H1 (cell line): ENCODE data around the gene P3H4. TPM values are rescaled to one million over a fixed set of nuclear protein-coding genes. Genes with fewer than 3 reads are reported as not detected.

Experiments used
- CTCF ChIA-PET: fragments of 300-600 bp; sonication (Branson Sonifier 250); formaldehyde crosslinking; loops from one replicate; lab custom pipeline; 2021; ENCODE audit not compliant: partially characterized antibody; lab: Charles Lee
- POLR2A ChIA-PET: fragments of 300-600 bp; sonication (Branson Sonifier 250); formaldehyde crosslinking; loops from one replicate; lab custom pipeline; 2021; ENCODE audit warnings: inconsistent platforms; ENCODE audit not compliant: partially characterized antibody; lab: Charles Lee
- DNase-seq, 2 experiments: peaks; one replicate each; pipeline versions ENCODE4 v3.0.0 to v3.0.0-alpha.2; 2010 to 2022; ENCODE audit warnings: low spot score in 2 of 2, low read depth in 1 of 2, mixed read lengths in 1 of 2
- FAIRE-seq: peaks from 2 replicates; lab custom pipeline; 2011; peaks lifted over from hg19 to GRCh38; lab: Jason Lieb, UNC
- H2AFZ ChIP-seq: 2 replicates; pipeline ENCODE4 v1.8.1; 2012; ENCODE audit warnings: low read length, inconsistent platforms
- H2AK5ac ChIP-seq: 2 replicates; pipeline ENCODE4 v1.6.1; 2013; ENCODE audit warnings: low read depth, low read length
- H2BK120ac ChIP-seq: replicated peaks from 2 replicates; pipeline ENCODE3; 2013; ENCODE audit warnings: low read depth, low read length, inconsistent platforms
- H2BK12ac ChIP-seq: 2 replicates; pipeline ENCODE4 v1.6.1; 2013; ENCODE audit warnings: low read depth, low read length
- H2BK15ac ChIP-seq: 2 replicates; pipeline ENCODE4 v1.6.1; 2013; ENCODE audit warnings: low read length
- H2BK20ac ChIP-seq: 2 replicates; pipeline ENCODE4 v1.6.1; 2013; ENCODE audit warnings: low read length
- H2BK5ac ChIP-seq: 2 replicates; pipeline ENCODE4 v1.6.1; 2013; ENCODE audit warnings: low read depth, low read length
- H3K14ac ChIP-seq: 2 replicates; pipeline ENCODE4 v1.6.1; 2013; ENCODE audit warnings: inconsistent platforms; ENCODE audit not compliant: insufficient read length
- H3K18ac ChIP-seq: 2 replicates; pipeline ENCODE4 v1.6.1; 2013; ENCODE audit warnings: low read length; ENCODE audit errors: extremely low read depth
- H3K23ac ChIP-seq: 2 replicates; pipeline ENCODE4 v1.6.1; 2013; ENCODE audit warnings: inconsistent platforms; ENCODE audit not compliant: insufficient read length
- H3K23me2 ChIP-seq: 2 replicates; pipeline ENCODE4 v1.6.1; 2013; ENCODE audit warnings: low read depth, low read length
- H3K27ac ChIP-seq: 2 replicates; pipeline ENCODE4 v1.6.1; 2011; ENCODE audit warnings: low read depth, low read length, inconsistent platforms
- H3K27me3 ChIP-seq, 4 experiments: replicated peaks in 1 of 4; 1 replicate in 1 of 4; 2 replicates in 3 of 4; pipeline versions ENCODE4 v1.6.1 to v1.8.1; 2011 to 2013; ENCODE audit warnings: low read length in 3 of 4, mild to moderate bottlenecking in 3 of 4, inconsistent platforms in 2 of 4, mixed read lengths in 2 of 4, moderate library complexity in 1 of 4; ENCODE audit not compliant: control insufficient read depth in 3 of 4, insufficient read depth in 3 of 4; ENCODE audit errors: extremely low read depth in 1 of 4
- H3K36me3 ChIP-seq, 4 experiments: 2 replicates each; pipeline versions ENCODE4 v1.6.1 to v1.8.1; 2011 to 2013; ENCODE audit warnings: mild to moderate bottlenecking in 4 of 4, low read length in 3 of 4, moderate library complexity in 2 of 4, control low read depth in 1 of 4, inconsistent platforms in 1 of 4; ENCODE audit not compliant: insufficient read depth in 4 of 4, control insufficient read depth in 2 of 4
- H3K4ac ChIP-seq: replicated peaks from 2 replicates; pipeline ENCODE3; 2013; ENCODE audit warnings: low read length, low read depth, mixed read lengths, inconsistent platforms; ENCODE audit not compliant: insufficient read length
- H3K4me1 ChIP-seq, 4 experiments: replicated peaks in 1 of 4; 1 replicate in 1 of 4; 2 replicates in 3 of 4; pipeline versions ENCODE4 v1.6.1 to v1.8.1; 2011 to 2013; ENCODE audit warnings: low read length in 3 of 4, inconsistent platforms in 2 of 4, mixed read lengths in 1 of 4; ENCODE audit not compliant: insufficient read depth in 4 of 4, control insufficient read depth in 3 of 4
- H3K4me2 ChIP-seq, 2 experiments: 2 replicates each; pipeline versions ENCODE4 v1.6.1 to v1.8.1; 2011 to 2013; ENCODE audit warnings: low read depth in 2 of 2, low read length in 2 of 2, control low read depth in 1 of 2, inconsistent platforms in 1 of 2, mild to moderate bottlenecking in 1 of 2; ENCODE audit not compliant: insufficient read depth in 1 of 2
- H3K4me3 ChIP-seq, 4 experiments: fragments of 200-600, 300-600 bp in 1 of 4; sonication (generic), shearing (Covaris generic), sonication (Bioruptor Twin) in 1 of 4; 2 replicates each; pipeline versions ENCODE4 v1.5.1 to v1.8.1; 2011 to 2016; ENCODE audit warnings: low read length in 4 of 4, low read depth in 3 of 4, control low read depth in 2 of 4, inconsistent platforms in 2 of 4, mild to moderate bottlenecking in 2 of 4, mixed read lengths in 1 of 4, moderate library complexity in 1 of 4; ENCODE audit not compliant: insufficient read depth in 2 of 4; ENCODE audit errors: extremely low read depth in 1 of 4
- H3K56ac ChIP-seq: replicated peaks from 2 replicates; pipeline ENCODE3; 2013; ENCODE audit warnings: low read depth, mild to moderate bottlenecking, mixed read lengths, low read length, inconsistent platforms; ENCODE audit not compliant: insufficient read length
- H3K79me1 ChIP-seq: 2 replicates; pipeline ENCODE4 v1.6.1; 2013; ENCODE audit warnings: low read depth, low read length, control low read depth
- H3K79me2 ChIP-seq, 2 experiments: 2 replicates each; pipeline versions ENCODE4 v1.6.1 to v1.8.1; 2012 to 2013; ENCODE audit warnings: low read length in 2 of 2, mild to moderate bottlenecking in 2 of 2, inconsistent platforms in 1 of 2; ENCODE audit not compliant: insufficient read depth in 2 of 2, control insufficient read depth in 1 of 2
- H3K9ac ChIP-seq, 4 experiments: replicated peaks in 1 of 4; 1 replicate in 1 of 4; 2 replicates in 3 of 4; pipeline versions ENCODE4 v1.6.1 to v1.8.1; 2011 to 2013; ENCODE audit warnings: low read depth in 3 of 4, low read length in 3 of 4, control low read depth in 2 of 4, mild to moderate bottlenecking in 2 of 4, moderate library complexity in 2 of 4, inconsistent platforms in 1 of 4; ENCODE audit errors: extremely low read depth in 1 of 4
- H3K9me3 ChIP-seq, 2 experiments: 2 replicates each; pipeline versions ENCODE4 v1.6.1 to v1.8.1; 2012 to 2013; ENCODE audit warnings: mild to moderate bottlenecking in 2 of 2, moderate library complexity in 2 of 2, control low read depth in 1 of 2, inconsistent platforms in 1 of 2, low read depth in 1 of 2, low read length in 1 of 2, mixed read lengths in 1 of 2; ENCODE audit not compliant: insufficient read depth in 2 of 2
- H4K20me1 ChIP-seq, 2 experiments: replicated peaks in 1 of 2; 2 replicates each; pipeline versions ENCODE3 to v1.8.1; 2011 to 2013; ENCODE audit warnings: inconsistent platforms in 2 of 2, low read length in 2 of 2, mild to moderate bottlenecking in 1 of 2; ENCODE audit not compliant: insufficient read depth in 2 of 2, control insufficient read depth in 1 of 2
- H4K5ac ChIP-seq: 2 replicates; pipeline ENCODE4 v1.6.1; 2013; ENCODE audit warnings: low read length, low read depth, mixed read lengths, inconsistent platforms; ENCODE audit not compliant: insufficient read length
- H4K8ac ChIP-seq: 2 replicates; pipeline ENCODE4 v1.8.0; 2013; ENCODE audit warnings: mild to moderate bottlenecking, moderate library complexity, low read length, inconsistent platforms; ENCODE audit not compliant: insufficient read depth; ENCODE audit errors: extremely low read depth
- H4K91ac ChIP-seq: replicated peaks from 2 replicates; pipeline ENCODE3; 2013; ENCODE audit warnings: low read length, mixed read lengths, inconsistent platforms; ENCODE audit not compliant: insufficient read length
- ASH2L ChIP-seq: fragments of 200-600, 300-600 bp; sonication (generic); IDR thresholded peaks from one replicate; pipeline ENCODE4 v1.7.1; 2017; ENCODE audit warnings: low read length
- BACH1 ChIP-seq: IDR thresholded peaks from 2 replicates; pipeline ENCODE4 v1.6.1; 2012; ENCODE audit warnings: low read length, improper control_type of control experiment
- EGR1 ChIP-seq: IDR thresholded peaks from 2 replicates; pipeline ENCODE4 v1.6.1; 2011; ENCODE audit warnings: low read depth, low read length, borderline replicate concordance
- HDAC2 ChIP-seq, 2 experiments: fragments of 300-600 bp in 1 of 2; sonication (generic) in 1 of 2; IDR thresholded peaks; 2 replicates each; pipeline ENCODE4 v1.6.1; 2011 to 2012; ENCODE audit warnings: low read depth in 2 of 2, low read length in 2 of 2, mild to moderate bottlenecking in 2 of 2, moderate library complexity in 2 of 2, borderline replicate concordance in 1 of 2, inconsistent platforms in 1 of 2
- NRF1 ChIP-seq: IDR thresholded peaks from 2 replicates; pipeline ENCODE4 v1.6.1; 2011; ENCODE audit warnings: mild to moderate bottlenecking, low read depth, low read length, improper control_type of control experiment
- POU5F1 ChIP-seq: IDR thresholded peaks from 2 replicates; pipeline ENCODE4 v1.6.1; 2011; ENCODE audit warnings: low read depth, mild to moderate bottlenecking, low read length, moderate library complexity
- SP2 ChIP-seq: IDR thresholded peaks from 2 replicates; pipeline ENCODE4 v1.6.1; 2012; ENCODE audit warnings: mild to moderate bottlenecking, low read length, inconsistent platforms
- TAF1 ChIP-seq: IDR thresholded peaks from 2 replicates; pipeline ENCODE4 v1.6.1; 2011; ENCODE audit warnings: mild to moderate bottlenecking, low read depth, low read length
- TAF7 ChIP-seq: optimal IDR thresholded peaks from 2 replicates; pipeline ENCODE3; 2011; ENCODE audit warnings: low read depth, mild to moderate bottlenecking, inconsistent platforms, low read length, moderate library complexity, borderline replicate concordance
- TBP ChIP-seq: IDR thresholded peaks from 2 replicates; pipeline ENCODE4 v1.6.1; 2011; ENCODE audit warnings: low read depth, low read length, improper control_type of control experiment
- TEAD4 ChIP-seq: IDR thresholded peaks from 2 replicates; pipeline ENCODE4 v1.6.1; 2012; ENCODE audit warnings: low read depth, low read length, inconsistent platforms, mixed read lengths
- ZNF274 ChIP-seq: IDR thresholded peaks from 2 replicates; pipeline ENCODE4 v1.7.0; 2012; ENCODE audit warnings: low read length, borderline replicate concordance; ENCODE audit errors: extremely low read depth
- WGBS, 2 experiments: shearing (Covaris generic) in 1 of 2; methylation state at CpG; one replicate each; pipeline versions ENCODE4 v1.1.6 to v1.1.7; 2013 to 2015; ENCODE audit warnings: low lambda C conversion rate in 2 of 2, mixed read lengths in 2 of 2, inconsistent platforms in 1 of 2, low coverage in 1 of 2, missing lambda C conversion rate in 1 of 2; ENCODE audit not compliant: insufficient replicate concordance in 2 of 2, insufficient coverage in 1 of 2, insufficient read length in 1 of 2; ENCODE audit errors: extremely low coverage in 1 of 2, missing lambda C conversion rate in 1 of 2; 5-methylcytosine and 5-hydroxymethylcytosine counted together
- polyA plus RNA-seq, 7 experiments: library from polyadenylated mRNA; depleted of rRNA in 3 of 7; stranded (reverse) in 5 of 7; unstranded in 2 of 7; fragments of >200 nt in 5 of 7; fragments of 200-250 nt in 2 of 7; gene quantifications; 1 replicate in 5 of 7; 2 replicates in 1 of 7; 4 replicates in 1 of 7; pipeline versions ENCODE4 v1.2.1 to v1.2.3, GENCODE V29; 2011 to 2013; ENCODE audit warnings: missing spikeins in 2 of 7, mixed read lengths in 2 of 7
- total RNA-seq: library from RNA; stranded (reverse); fragmentation: NEBNext Ultra II Directional; extraction: Animal tissue kit (Norgen Biotek cat#: 25700); gene quantifications from 2 replicates; pipeline ENCODE4 v1.2.1, GENCODE V29; 2021

Gene P3H4
- total and polyA plus RNA-seq, 2 of the 8 experiments (the other 6 are each of a cell fraction or from before 2014, with no cell fraction given), result 23.4 to 26.7 TPM

GRCh38 chr17:41835800-41836549, 24.2 kb upstream of the P3H4 start, which contains the start of gene NT5C3B:
TSS of gene NT5C3B (minus strand) at chr17:41836232. CDS start at chr17:41836193, 39 bp downstream.
- CTCF ChIA-PET, result interaction anchor here (1.3 to 2.3 kb wide), 3 partner anchors 16 to 42 kb away, joined by 3 to 6 read pairs (median 3); no protein-coding TSS in a partner anchor
- TF ChIP-seq POU5F1 (no peak), TEAD4 (no peak), ASH2L (peak; percentile 31), TAF7 (peak; percentile 50), ZNF274 (no peak), BACH1 (0 out of 2 replicates have a peak, but pooled peaks have one; percentile 8), EGR1 (peak; percentile 24; the same call in 1 of the 2 replicates), NRF1 (peak; percentile 45), TAF1 (peak; percentile 45; the same call in 1 of the 2 replicates), HDAC2 (IDR thresholded peaks at IDR 0.05; ENCODE audit: borderline replicate concordance in 1 of 2, low read depth in 2 of 2, low read length in 2 of 2) (0 out of 4 replicates have a peak, but pooled peaks of 1 of the 2 experiments have one; percentile 35), SP2 (no peak), TBP (no peak)

More at GRCh38 chr17:41835800-41836549, 24.2 kb upstream of the P3H4 start, which contains the start of gene NT5C3B:
- H3K79me2 ChIP-seq, result no peaks in the 10 kb centered on the region
- H3K4me2 ChIP-seq, result peak within 1 kb of the TSS; percentile 80 to 83
- H4K5ac ChIP-seq, result peak within 1 kb of the TSS; percentile 38
- peak within 1 kb of the TSS; percentile 93 for H3K18ac ChIP-seq
- FAIRE-seq (no peak), DNase-seq (peak in 1 of 2 experiments; percentile 76)
- H4K8ac ChIP-seq, result peak within 1 kb of the TSS; percentile 91
- H2AK5ac ChIP-seq, result no peak within 1 kb of the TSS
- H3K56ac ChIP-seq, result peak within 1 kb of the TSS; percentile 46
- peaks cover 0 to 5% (median 0%) of the 10 kb centered on the region in 4 experiments; a peak in 1 of 7 replicates for H3K27me3 ChIP-seq
- peak within 1 kb of the TSS; percentile 40; the same call in 1 of the 2 replicates for H2BK15ac ChIP-seq
- H3K27ac ChIP-seq, result no peak within 1 kb of the TSS
- peak within 1 kb of the TSS; percentile 99 for H2AFZ ChIP-seq
- H2BK120ac ChIP-seq, result no peak within 1 kb of the TSS
- no peak within 1 kb of the TSS for H3K4ac ChIP-seq
- H3K9ac ChIP-seq, result peak within 1 kb of the TSS; percentile 54 to 78 (median 67)
- H2BK20ac ChIP-seq, result no peak within 1 kb of the TSS
- H2BK5ac ChIP-seq, result peak within 1 kb of the TSS; percentile 35; the same call in 1 of the 2 replicates
- peak within 1 kb of the TSS; percentile 74 to 96 (median 82) for H3K4me3 ChIP-seq
- H3K36me3 ChIP-seq, result peaks cover 0 to 18% (median 5%) of the 10 kb centered on the region in 4 experiments; a peak in 4 of 8 replicates
- H3K23me2 ChIP-seq, result peaks cover 6% of the 10 kb centered on the region; the same call in 1 of the 2 replicates
- POLR2A ChIA-PET, result interaction anchor here (1.1 to 3.3 kb wide), 9 partner anchors 11 to 83 kb away, joined by 3 to 18 read pairs (median 5); partner anchors contain the start of genes ACLY and JUP
- H3K79me1 ChIP-seq, result peaks cover 5% of the 10 kb centered on the region; the same call in 1 of the 2 replicates
- H4K91ac ChIP-seq, result peak within 1 kb of the TSS; percentile 65
- H3K9me3 ChIP-seq, result no peaks in the 10 kb centered on the region
- no peak within 1 kb of the TSS for H2BK12ac ChIP-seq
- H3K14ac ChIP-seq, result no peak within 1 kb of the TSS
- peaks cover 0 to 5% (median 0%) of the 10 kb centered on the region in 4 experiments; a peak in 1 of 7 replicates for H3K4me1 ChIP-seq
- 5% methylated on average over 24 of the region's 72 CpGs; no CpG with 5 or more reads in 1 of the 2 experiments for WGBS, 2 experiments
- no peak within 1 kb of the TSS for H3K23ac ChIP-seq
- no peaks in the 10 kb centered on the region for H4K20me1 ChIP-seq
